Measurements from ENCODE around the gene SART1. TPM values are rescaled to one million over a fixed set of nuclear protein-coding genes. Genes with fewer than 3 reads are reported as not detected.

Gene SART1
- total RNA-seq, 1 experiment from 2014 or later = 67.4 TPM

DNA sequence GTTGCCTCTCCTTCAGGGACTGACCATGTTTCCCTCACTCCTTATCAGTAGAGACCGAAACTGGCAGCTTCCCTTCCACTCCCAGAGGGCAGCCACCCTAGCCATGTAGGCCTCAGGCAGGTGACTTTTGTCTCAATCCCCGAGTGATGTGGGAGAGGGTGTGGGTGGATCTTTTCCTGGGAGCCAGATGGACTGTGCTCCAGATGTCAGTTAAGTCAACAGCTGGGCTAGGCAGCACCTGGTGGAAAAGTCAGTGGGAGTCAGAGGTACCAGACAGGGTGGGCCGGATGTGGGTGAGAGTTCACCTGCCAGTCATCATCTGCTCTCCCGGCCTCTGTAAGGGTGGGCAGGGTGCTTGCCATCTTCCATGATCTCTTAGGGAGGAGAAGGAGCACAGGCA is 42.7 kb downstream of the SART1 start:
- TF ChIP-seq, protein P1, sequence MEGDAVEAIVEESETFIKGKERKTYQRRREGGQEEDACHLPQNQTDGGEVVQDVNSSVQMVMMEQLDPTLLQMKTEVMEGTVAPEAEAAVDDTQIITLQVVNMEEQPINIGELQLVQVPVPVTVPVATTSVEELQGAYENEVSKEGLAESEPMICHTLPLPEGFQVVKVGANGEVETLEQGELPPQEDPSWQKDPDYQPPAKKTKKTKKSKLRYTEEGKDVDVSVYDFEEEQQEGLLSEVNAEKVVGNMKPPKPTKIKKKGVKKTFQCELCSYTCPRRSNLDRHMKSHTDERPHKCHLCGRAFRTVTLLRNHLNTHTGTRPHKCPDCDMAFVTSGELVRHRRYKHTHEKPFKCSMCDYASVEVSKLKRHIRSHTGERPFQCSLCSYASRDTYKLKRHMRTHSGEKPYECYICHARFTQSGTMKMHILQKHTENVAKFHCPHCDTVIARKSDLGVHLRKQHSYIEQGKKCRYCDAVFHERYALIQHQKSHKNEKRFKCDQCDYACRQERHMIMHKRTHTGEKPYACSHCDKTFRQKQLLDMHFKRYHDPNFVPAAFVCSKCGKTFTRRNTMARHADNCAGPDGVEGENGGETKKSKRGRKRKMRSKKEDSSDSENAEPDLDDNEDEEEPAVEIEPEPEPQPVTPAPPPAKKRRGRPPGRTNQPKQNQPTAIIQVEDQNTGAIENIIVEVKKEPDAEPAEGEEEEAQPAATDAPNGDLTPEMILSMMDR (IDR thresholded peaks at IDR 0.05; ENCODE audit: unreplicated experiment) = no peak
- peak overlapping the region; percentile 97 for H3K4me3 Mint-ChIP-seq (ENCODE audit: unreplicated experiment)
- ChIA-PET POLR2A (interaction anchor here (1.0 to 2.9 kb wide), 2 partner anchors 8 to 48 kb away, joined by 3 to 42 read pairs; partner anchors contain the start of genes CST6 and SF3B2), CTCF (interaction anchor here (0.6 to 0.8 kb wide), 4 partner anchors 11 to 230 kb away, joined by 3 to 5 read pairs (median 4); no protein-coding TSS in a partner anchor)
- intact Hi-C loops (cut with micrococcal nuclease) = loop anchor here (10.0 kb wide), 1 partner anchor 51 kb away; the partner anchor contains the start of gene SF3B2
- peaks cover 50% of the 10 kb centered on the region for H3K36me3 Mint-ChIP-seq (ENCODE audit: insufficient read depth, unreplicated experiment)
- H3K27me3 Mint-ChIP-seq (ENCODE audit: insufficient read depth, unreplicated experiment) = no peaks in the 10 kb centered on the region
- DNase-seq (ENCODE audit: unreplicated experiment) = no peak
- no TSS peak for BruUV-seq (replicated peaks)
- H3K9me3 Mint-ChIP-seq (ENCODE audit: unreplicated experiment) = no peaks in the 10 kb centered on the region
- H3K27ac Mint-ChIP-seq (ENCODE audit: low read depth, unreplicated experiment) = no peak overlapping the region
- peaks cover 8% of the 10 kb centered on the region for H3K4me1 Mint-ChIP-seq (ENCODE audit: insufficient read depth, unreplicated experiment)

DNA sequence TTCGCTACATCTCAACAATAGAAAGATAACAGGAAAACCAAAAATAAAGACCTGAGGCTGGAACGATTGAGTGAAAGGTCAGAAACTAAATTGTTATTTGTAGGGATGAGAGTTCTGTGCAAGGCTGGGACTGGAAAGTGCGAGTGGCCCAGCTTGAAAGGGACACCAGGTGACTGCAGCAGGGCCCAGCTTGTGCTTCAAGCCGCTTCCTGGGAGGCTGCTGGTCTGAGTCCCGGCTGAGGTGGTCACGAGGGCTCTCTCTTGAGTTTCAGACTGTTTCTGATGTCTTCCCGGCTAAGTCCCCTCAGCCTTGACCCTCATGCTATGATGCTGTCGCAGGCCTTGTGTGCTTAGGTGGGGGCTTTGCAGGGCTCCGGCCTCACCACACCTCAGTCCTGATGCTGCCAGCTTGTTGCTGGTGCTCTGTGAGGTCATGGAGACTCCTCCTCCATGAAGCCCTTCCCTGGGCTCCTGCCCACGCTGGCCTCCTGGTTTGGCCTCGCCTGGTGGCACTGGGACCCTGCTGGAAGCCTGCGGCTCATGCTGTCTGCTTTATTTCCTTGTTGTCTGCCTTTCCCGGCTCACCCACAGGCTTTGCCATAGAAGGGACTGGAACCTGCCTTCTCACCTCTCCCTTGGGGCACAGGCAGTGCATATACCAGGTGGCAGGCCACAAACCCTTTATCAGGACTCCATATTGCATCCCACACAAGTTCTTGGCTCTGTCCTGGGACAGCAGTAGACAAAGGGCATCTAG is 44.8 kb downstream of the SART1 start:
- H3K36me3 Mint-ChIP-seq (ENCODE audit: insufficient read depth, unreplicated experiment) = peaks cover 39% of the 10 kb centered on the region
- no peak overlapping the region for H3K4me3 Mint-ChIP-seq (ENCODE audit: unreplicated experiment)
- CTCF ChIA-PET = interaction anchor here (1.0 kb wide), 1 partner anchor 16 kb away, joined by 8 read pairs; no protein-coding TSS in a partner anchor
- DNase-seq (ENCODE audit: unreplicated experiment) = no peak
- BruUV-seq (replicated peaks) = no TSS peak
- intact Hi-C loops (cut with micrococcal nuclease) = loop anchor here (10.0 kb wide), 1 partner anchor 48 kb away; the partner anchor contains the start of gene SF3B2
- no peaks in the 10 kb centered on the region for H3K9me3 Mint-ChIP-seq (ENCODE audit: unreplicated experiment)
- POLR2A ChIA-PET = interaction anchor here (0.7 kb wide), 1 partner anchor 474 kb away, joined by 3 read pairs; the partner anchor contains the start of gene DPP3
- no peak overlapping the region for H3K27ac Mint-ChIP-seq (ENCODE audit: low read depth, unreplicated experiment)
- no peaks in the 10 kb centered on the region for H3K27me3 Mint-ChIP-seq (ENCODE audit: insufficient read depth, unreplicated experiment)
- TF ChIP-seq, protein P1 (IDR thresholded peaks at IDR 0.05; ENCODE audit: unreplicated experiment) = no peak
- H3K4me1 Mint-ChIP-seq (ENCODE audit: insufficient read depth, unreplicated experiment) = peaks cover 8% of the 10 kb centered on the region

GRCh38 chr11:66006891-66007176 is 45.3 kb downstream of the SART1 start:
- DNase-seq (ENCODE audit: unreplicated experiment) = no peak
- BruUV-seq (replicated peaks) = no TSS peak
- CTCF ChIA-PET = interaction anchor here (1.4 to 3.5 kb wide), 2 partner anchors 16 to 17 kb away, joined by 8 to 31 read pairs; no protein-coding TSS in a partner anchor
- POLR2A ChIA-PET = interaction anchor here (0.7 kb wide), 1 partner anchor 473 kb away, joined by 3 read pairs; the partner anchor contains the start of gene DPP3
- intact Hi-C loops (cut with micrococcal nuclease) = loop anchor here (10.0 kb wide), 1 partner anchor 48 kb away; the partner anchor contains the start of gene SF3B2
- H3K27ac Mint-ChIP-seq (ENCODE audit: low read depth, unreplicated experiment) = no peak overlapping the region
- H3K36me3 Mint-ChIP-seq (ENCODE audit: insufficient read depth, unreplicated experiment) = peaks cover 36% of the 10 kb centered on the region
- H3K9me3 Mint-ChIP-seq (ENCODE audit: unreplicated experiment) = no peaks in the 10 kb centered on the region
- TF ChIP-seq, protein P1 (IDR thresholded peaks at IDR 0.05; ENCODE audit: unreplicated experiment) = no peak
- H3K4me3 Mint-ChIP-seq (ENCODE audit: unreplicated experiment) = no peak overlapping the region
- peaks cover 8% of the 10 kb centered on the region for H3K4me1 Mint-ChIP-seq (ENCODE audit: insufficient read depth, unreplicated experiment)
- H3K27me3 Mint-ChIP-seq (ENCODE audit: insufficient read depth, unreplicated experiment) = no peaks in the 10 kb centered on the region

- BruUV-seq (replicated peaks) = no TSS peak
- peaks cover 34% of the 10 kb centered on the region for H3K36me3 Mint-ChIP-seq (ENCODE audit: insufficient read depth, unreplicated experiment)
- CTCF ChIA-PET = interaction anchor here (0.6 to 3.5 kb wide), 3 partner anchors 15 to 18 kb away, joined by 3 to 31 read pairs (median 8); no protein-coding TSS in a partner anchor
Measured at GRCh38 chr11:66007201-66007634, 45.7 kb downstream of the SART1 start.

More at GRCh38 chr11:66007201-66007634, 45.7 kb downstream of the SART1 start:
- Mint-ChIP-seq H3K4me3 (ENCODE audit: unreplicated experiment) (no peak overlapping the region), H3K27ac (ENCODE audit: low read depth, unreplicated experiment) (no peak overlapping the region), H3K9me3 (ENCODE audit: unreplicated experiment) (no peaks in the 10 kb centered on the region), H3K27me3 (ENCODE audit: insufficient read depth, unreplicated experiment) (no peaks in the 10 kb centered on the region), H3K4me1 (ENCODE audit: insufficient read depth, unreplicated experiment) (peaks cover 8% of the 10 kb centered on the region)
- DNase-seq (ENCODE audit: unreplicated experiment) = no peak
- POLR2A ChIA-PET = interaction anchor here (0.7 kb wide), 1 partner anchor 473 kb away, joined by 3 read pairs; the partner anchor contains the start of gene DPP3
- TF ChIP-seq, protein P1 (IDR thresholded peaks at IDR 0.05; ENCODE audit: unreplicated experiment) = no peak
- intact Hi-C loops (cut with micrococcal nuclease) = loop anchor here (10.0 kb wide), 1 partner anchor 48 kb away; the partner anchor contains the start of gene SF3B2

Measured in MCF 10A (cell line).